GM21737 (cell line): ENCODE data around the gene LRRFIP2.
"Not testable (repeated sequence)": the region's sequence is repeated elsewhere in the genome, so short reads cannot be mapped to it uniquely, and the experiment has no call there.

Experiments used
- ATAC-seq: cut with Tn5 transposase; IDR thresholded peaks from one replicate; pipeline ENCODE4 v1.9.1; 2021; ENCODE audit warnings: mild to moderate bottlenecking, moderate library complexity; ENCODE audit not compliant: unreplicated experiment

The LRRFIP2 gene

DNA sequence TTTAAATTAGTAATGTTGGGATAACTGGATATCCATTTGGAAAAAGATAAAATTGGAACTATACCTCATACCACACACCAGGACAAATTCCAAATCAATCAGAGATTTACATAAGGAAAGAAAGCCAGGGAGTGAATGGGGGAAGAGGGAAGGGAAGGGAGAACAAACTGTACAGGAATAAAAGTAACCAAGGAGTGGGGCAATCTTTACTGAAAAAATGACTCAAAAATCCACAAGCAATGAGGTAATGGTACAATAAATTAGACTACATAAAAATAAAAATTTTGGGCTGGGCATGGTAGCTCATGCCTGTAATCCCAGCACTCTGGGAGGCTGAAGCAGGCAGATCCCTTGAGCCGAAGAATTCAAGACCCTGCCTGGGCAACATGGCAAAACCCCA, 98.4 kb downstream of the LRRFIP2 start:
- no peak for ATAC-seq

DNA sequence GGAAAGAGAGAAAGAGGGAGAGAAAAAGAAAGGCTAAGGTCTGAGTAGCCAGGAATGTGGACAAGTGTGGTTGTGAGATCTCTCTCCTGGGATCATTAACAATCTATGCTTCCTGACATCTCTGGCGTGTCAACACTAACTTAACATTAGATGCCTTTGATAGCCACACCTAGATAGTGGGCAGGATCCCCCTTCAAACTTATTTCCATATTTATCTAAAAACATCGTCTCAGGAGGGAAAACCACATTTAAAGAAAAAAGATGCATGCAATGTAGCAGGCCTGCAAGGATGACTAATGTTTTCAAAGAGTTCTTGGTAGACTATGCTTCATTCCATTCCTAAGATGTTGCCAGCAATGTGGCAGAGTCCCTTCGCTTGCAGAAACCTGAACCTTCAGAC, 100.2 kb downstream of the LRRFIP2 start:
- ATAC-seq, result no peak

DNA sequence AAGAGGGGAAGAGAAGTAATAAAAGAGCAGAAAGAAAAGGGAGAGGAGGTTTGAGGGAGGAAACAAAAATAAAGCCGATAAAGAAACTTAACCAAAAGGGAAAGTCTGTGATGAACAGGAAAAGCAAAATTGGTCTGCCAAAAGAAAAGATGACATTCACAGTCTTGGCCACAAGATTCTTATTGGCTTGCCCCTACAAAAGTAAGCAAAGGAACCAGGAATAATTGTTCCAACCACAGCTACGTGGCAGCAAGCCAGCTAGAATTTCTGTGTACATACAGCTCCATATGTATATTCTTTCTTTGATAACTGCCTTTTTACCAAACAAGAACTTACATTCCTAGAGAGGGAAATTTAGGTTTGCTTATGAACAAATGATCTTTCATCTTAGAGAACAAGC, 101.5 kb downstream of the LRRFIP2 start:
- ATAC-seq, result no peak

DNA sequence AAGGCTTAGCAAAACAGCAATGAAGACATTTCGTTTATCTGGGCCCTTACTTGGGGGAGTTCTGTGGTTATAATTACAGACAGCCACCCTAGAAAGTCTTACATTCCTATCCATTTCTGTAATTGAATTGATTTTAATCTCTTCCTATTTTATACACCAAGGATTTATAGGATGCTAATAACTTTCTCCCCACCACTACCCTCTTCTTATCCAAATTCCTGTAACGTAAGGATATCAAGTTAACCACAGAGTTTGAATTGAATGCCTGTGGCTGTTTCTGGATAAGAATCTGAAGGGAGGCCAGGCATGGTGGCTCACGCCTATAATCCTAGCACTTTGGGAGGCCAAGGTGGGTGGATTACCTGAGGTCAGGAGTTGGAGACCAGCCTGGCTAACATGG, 102.5 kb downstream of the LRRFIP2 start:
- ATAC-seq, result no peak

DNA sequence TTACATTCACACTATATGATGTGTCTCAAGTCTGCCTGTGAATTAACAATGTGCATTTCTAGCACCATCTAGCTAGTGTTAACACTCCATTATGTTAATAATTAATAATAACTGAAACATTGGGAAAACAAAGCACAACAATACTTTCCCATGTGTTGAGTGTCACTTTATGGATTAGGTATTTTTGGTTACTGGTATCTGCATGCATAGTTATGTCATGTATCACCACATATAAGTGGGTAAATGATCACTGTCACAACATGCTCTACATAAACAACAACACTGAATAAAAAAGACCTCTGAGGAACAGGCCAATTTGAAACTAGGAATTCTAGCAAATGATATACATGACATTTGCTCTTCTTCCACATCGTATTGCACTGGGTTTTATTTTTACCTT, 106.4 kb downstream of the LRRFIP2 start:
- ATAC-seq, result no peak

DNA sequence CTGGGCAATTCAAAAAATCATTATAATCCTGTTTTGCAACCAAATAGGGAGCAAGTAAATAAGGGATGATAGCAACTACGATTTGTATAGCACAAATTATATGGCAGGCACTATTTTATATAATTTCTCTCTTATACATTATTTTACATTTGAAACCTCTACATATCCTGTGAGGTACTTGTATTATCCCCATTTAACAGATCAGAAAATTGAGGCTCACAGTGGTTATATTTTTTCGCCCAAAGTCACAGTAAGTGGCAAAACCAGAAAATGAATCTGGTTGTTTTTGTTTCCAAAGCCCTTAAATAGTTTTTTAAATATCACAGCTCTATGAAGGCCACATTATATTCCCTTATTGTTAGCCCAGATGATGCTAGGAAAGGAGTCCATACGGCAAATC, 106.8 kb downstream of the LRRFIP2 start:
- no peak for ATAC-seq

DNA sequence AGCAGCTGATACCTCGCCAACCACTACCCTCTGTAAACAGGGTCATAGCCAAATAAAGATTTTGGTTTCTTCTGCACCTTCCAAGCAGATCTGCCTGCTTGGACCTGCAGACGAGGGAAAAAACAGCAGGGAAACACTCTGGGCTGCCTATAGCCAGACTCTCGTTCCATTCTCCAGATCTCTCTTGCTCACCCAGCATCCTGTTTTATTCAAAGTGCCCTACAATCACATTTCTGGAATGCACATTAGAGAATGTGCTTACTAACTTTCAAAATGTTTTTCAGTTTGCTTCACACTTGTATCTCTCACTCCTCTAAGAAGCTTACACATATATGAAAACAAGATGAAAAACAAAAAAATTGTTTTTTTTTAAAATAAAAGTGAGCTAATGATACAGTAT, 109.6 kb downstream of the LRRFIP2 start:
- no peak for ATAC-seq

DNA sequence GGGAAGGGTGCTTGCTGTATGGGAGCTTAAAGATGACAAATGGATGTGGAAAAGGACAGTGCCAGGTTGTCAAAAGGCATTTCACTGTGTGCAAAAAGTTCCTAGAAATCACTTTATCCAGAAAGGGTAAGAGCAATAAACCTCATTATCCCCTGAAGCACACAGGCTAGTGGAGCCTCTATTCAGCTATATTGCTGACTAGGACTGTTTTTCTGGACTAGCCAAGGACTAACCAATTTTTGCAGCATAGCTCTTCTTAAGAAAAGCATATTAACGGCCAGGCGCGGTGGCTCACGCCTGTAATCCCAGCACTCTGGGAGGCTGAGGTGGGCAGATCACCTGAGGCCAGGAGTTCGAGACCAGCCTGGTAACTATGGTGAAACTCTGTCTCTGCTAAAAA, 116.3 kb downstream of the LRRFIP2 start:
- no peak for ATAC-seq

DNA sequence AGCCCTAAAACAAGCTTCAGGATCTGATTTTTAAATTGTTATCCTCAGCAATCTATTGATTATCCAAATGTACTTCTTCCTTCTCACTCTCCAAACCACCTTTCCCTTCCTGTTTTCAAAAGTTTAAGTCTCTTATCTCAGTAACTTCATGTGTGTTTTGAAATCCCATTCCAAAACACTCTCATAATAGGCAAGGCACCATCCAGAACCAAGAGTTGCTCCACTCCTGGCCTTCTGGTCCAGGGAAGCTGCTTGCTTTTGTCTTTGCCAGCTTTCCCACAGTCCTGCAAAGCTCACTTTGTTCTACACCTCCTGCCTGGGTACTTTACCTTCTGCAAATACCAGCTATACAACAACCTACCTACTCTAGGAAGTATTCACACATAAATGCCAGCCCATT, 117.6 kb downstream of the LRRFIP2 start:
- ATAC-seq, result no peak

DNA sequence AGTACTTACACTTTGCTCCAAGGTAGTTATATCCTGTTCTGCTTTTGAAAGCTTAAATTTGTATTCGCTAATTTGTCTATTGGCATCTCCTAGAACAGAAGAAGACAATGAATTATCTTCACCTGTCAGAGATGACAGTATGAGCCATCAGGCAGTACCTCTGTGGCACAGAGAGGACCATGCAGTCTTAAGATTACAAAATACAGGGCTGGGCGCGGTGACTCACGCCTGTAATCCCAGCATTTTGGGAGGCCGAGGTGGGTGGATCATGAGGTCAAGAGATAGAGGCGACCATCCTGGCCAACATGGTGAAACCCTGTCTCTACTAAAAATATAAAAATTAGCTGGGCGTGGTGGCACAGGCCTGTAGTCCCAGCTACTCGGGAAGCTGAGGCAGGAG, 119.3 kb downstream of the LRRFIP2 start:
- not testable (repeated sequence) for ATAC-seq

DNA sequence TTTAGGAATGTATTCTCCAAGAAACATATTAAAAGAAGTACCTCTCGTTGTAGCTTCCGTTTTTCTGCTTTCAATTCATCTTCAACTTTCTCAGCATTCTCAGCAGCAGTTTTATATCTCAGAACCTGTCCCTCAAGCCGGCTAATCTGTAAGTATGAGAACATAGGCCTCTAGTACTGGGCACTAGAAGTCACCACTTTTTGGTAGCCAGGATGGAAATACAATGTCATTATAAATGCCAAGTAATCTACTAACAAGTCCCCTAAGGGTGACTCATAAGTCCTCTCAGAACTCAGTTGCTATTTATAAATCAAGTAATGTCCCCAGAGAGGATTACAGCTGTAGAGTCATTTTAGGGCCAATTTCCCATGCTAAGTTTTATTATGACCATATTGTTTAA, 120.0 kb downstream of the LRRFIP2 start:
- peak; percentile 76 for ATAC-seq

DNA sequence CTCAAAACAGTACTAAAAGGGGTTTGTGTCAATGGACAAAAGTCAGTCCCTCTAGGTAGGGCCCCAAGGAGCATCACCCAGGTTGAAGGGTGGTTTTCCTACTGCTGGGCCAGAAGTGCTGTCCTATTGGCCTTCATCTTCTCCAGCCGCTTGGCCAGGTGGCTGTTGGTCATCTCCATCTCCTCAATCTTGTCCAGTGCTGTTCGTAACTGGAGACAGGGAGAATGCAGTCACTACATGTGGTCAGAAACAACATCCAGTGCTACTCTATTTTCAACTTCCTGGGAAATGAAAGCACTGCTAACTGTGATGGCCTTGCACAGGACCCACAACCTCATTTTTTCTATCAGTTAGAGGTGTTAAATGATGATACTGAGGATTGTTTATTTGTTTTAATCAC, 120.6 kb downstream of the LRRFIP2 start:
- no peak for ATAC-seq

DNA sequence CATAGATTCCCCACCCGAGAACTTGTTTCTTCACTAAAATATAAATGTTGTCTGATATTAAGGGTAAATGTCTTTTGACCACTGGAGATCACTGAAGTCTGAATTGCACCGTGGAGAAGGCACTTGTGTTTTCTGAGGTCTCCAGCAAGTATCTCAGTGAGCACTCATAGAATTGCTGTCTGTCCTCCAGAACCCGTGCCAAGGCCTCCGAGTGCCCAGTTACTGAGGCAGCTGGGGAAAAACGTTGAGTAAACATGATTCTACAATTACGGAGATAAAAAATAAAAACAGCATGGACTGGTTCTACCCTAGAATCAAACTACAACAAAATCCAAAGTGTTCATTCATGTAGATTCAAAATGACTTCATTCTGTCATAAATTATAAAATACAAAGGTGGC, 121.0 kb downstream of the LRRFIP2 start:
- no peak for ATAC-seq

DNA sequence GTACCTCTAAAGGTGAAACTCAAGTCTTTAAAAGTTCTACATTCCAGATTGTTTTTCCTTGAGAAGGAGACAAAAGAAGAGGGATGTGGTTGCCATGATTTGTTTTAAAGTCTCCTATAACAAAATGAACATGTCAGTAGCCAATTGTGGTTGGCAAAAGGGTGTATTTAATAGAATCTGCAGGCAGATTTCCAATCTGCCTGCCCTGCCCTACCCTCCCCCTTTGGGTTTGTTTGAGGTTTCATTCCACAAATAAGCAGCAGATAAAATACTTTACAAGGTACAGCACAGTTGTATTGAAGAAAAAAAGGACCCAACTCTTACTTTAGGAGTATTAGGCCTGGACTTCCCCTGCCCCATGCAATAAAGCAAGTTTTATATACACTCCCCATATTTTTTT, 121.5 kb downstream of the LRRFIP2 start:
- ATAC-seq, result no peak

DNA sequence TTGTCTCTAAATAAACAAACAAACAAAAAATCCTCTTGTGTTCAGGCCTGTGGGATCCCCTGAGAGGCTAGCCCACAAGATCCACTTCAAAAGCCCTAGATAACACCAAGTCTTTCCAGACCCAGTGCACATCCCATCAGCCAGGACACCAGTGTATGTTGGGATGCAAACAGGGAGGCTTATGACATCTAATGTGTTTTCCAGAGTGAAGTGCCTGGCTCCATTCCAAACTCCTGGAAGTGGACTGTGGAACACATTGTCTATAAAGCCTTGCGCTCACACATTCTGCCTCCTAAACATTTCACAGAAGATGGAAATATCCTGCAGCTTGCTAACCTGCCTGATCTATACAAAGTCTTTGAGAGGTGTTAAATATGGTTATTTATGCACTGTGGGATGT, 124.1 kb downstream of the LRRFIP2 start:
- ATAC-seq, result no peak

DNA sequence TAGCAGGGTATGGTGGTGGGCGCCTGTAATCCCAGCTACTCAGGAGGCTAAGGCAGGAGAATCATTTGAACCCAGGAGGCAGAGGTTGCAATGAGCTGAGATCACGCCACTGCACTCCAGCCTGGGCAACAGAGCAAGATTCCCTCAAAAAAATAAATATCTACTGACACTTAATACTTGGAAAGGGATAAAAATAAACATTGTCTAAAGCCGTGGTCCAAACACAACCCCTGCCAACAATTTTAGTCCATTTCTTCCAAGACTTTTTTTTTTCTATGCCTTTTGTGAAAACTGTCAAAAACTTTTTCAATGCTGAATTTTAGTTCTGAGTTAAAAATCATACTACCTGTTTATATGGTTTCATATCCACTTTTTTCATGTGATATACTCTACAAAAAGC, 131.7 kb downstream of the LRRFIP2 start:
- ATAC-seq, result not testable (repeated sequence)

DNA sequence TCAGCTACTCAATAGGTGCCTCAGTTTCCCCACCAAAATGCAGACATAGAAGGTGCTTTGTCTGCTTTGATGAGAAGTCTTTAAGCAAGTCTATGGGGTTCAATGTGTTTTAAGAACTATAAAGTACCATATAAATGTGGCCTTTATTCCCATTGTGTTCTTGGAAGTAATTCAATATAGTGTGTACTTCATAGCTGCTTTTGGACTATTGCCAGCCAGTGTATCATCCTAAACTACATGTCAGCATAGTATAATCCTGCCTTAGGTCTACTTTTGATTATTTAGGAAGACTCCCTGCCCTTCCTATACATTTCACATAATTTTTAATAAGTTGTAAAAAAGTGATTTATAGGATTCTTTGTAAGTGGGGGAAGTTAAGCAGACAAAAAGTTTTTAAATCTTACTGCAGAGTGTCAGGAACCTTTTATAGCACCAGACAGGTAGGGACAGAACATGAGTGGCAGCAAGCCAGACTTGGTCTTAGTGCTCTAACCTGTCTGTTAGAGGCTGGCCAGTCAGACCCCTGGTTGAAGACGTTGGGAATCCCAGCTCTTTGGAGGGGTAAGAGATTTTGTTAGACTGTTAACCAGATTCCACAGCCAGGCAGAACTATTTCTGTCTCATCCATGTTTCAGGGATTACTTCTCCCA, 132.7 kb downstream of the LRRFIP2 start:
- no peak for ATAC-seq

DNA sequence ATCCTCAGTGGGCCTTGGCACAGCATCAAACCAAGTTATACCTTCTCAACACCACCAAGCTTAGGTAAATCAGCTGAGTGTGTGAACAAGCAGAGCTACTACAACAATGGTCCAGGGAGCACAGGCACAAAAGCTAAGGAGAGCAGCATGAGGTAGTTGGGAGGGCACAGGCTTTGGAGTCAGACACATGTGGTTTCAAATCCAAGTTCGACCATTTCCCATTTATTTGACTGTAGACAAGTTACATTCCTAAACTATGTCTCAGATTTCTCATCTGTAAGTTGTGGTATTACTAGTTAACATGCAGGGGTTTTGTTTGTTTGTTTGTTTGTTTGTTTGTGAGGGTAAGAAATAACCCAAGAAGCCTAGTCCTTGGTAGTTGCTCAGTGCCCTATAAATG, 134.2 kb downstream of the LRRFIP2 start:
- no peak for ATAC-seq

DNA sequence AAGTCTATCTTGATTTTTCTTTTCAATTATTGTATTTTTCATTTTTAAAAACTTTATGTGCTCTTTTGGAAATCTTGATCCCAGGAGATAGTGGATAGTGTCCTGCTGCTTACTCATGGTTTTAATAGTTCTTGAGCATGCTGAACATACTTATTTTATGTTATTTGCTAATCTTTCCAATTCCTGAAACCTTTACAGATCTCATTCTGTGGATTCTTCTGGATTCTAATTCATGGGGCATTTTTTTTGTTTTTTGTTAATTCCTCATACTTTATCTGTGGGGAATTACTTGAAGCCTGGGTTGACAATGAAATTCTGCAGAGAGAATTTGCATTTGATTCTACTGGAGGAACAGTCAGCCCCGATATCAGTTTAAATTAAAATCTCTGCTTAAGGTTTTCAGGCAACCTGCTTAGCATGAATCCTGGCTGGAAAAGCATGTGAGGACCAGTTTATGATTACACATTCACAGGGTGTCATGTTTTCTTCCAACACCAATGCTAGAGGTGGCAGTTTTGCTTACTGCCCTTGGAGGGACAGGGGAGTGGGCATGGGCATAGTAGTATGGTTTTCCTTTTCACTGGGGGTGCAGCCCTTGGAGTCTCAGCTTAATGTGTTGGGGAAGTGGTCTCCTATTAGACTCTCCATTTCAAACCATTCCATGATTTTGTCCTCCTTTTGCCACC, 135.1 kb downstream of the LRRFIP2 start:
- ATAC-seq, result no peak

DNA sequence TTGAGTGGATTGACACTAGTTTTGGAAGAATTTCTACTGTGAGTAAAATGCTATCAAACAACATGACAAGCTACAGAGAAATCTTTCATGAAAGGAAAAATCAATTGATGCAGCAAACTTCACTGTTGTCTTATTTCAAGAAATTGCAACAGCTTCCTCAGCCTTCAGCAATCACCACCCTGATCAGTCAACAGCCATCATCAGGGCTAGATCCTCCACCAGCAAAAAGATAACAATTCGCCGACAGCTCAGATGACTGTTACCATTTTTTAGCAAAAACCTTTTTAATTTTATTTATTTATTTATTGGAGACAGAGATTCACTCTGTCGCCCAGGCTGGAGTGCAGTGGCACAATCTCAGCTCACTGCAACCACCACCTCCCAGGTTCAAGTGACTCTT, 137.0 kb downstream of the LRRFIP2 start:
- ATAC-seq, result no peak

DNA sequence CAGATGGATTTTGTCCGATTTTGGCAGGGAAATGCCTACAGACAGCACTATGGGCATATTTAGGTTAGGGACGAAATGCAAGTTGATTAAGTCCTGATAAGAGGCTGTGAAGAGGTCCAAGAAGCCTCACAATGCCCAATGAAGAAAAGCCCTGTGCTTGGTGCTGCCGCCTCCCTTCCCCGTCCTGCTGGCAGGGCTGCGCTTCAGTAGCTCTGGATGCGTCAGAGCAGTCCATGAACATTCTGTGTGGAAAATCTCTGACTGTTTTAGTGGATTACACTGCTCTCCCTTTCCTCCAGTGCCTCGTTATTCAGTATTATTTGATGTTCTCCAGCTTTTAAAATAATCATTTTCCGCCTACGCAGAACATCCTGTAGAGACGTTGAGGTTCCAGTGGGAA, 141.4 kb downstream of the LRRFIP2 start:
- ATAC-seq, result no peak

DNA sequence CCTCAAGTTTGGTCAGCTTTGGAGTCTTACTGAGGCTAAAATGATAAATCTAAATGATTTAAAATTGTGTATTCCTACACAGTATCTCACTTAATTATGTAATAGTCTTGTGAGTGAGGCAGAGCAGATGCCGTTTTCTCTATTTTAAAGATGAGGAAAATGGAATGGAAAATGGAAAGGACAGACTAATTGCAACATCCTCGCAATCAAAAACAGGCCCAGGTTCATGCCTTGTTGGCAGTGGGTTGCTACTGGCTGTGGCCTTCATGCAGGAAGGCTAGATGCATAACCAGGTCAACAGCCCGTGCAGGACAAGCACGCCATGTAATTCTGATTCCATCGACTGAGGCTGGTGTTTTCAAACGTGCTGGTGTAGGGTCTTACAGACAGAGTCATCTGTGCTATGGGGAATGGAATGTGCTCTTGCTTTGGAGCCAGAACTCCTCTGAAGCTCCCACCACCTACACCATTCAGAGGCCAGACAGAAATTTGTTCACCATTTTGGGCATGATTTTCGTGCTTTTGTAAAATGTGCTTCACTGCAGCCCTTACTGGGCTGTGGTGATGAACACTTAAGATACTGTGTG, 143.2 kb downstream of the LRRFIP2 start:
- ATAC-seq, result no peak

DNA sequence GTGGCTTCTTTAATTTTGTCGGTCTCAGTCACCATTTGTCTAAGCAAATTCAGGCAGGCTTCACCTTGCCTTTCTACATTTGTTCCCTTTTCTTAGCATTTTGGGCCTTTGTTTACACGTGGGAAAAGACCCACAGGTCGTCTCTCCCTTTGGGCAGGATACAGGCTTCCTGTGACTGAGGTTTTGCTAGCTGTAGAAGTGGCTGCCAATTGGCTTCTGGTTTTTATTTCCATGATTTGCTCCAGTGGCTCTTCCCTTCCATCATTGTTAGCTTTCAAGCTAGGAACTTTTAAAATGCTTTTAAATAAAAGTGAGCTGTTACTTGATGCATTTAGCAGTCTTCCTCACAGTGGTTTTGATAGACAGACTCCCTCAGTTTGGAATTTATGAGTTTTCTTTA, 143.8 kb downstream of the LRRFIP2 start:
- no peak for ATAC-seq
